K562 (cell line): ENCODE measurements around the gene ZSWIM7. TPM values are rescaled to one million over a fixed set of nuclear protein-coding genes. Genes with fewer than 3 reads are reported as not detected.

Experiments used
- ATAC-seq: fragments of 200-7000 bp; cut with Tn5 transposase; 3 replicates; pipeline ENCODE4 v1.9.1; 2020; ENCODE audit warnings: moderate library complexity
- BruUV-seq: library from RNA; stranded (reverse); fragments of 400-500 nt; replicated peaks from 2 replicates; lab custom pipeline; 2021; lab: Mats Ljungman, UMichigan
- CTCF ChIA-PET: fragments of 300-600 bp; formaldehyde crosslinking; extraction: SDS; loops from one replicate; lab custom pipeline; 2021; ENCODE audit warnings: low intra/inter-chr PET ratio; lab: Yijun Ruan, JAX
- POLR2A ChIA-PET: fragments of 300-600, 350-650 bp; sonication (Branson Sonifier 250); formaldehyde crosslinking; extraction: SDS; loops from one replicate; lab custom pipeline; 2021; ENCODE audit warnings: antibody characterized with exemption, inconsistent platforms; lab: Yijun Ruan, JAX
- DNase-seq, 4 experiments: peaks; one replicate each; pipeline versions ENCODE4 v3.0.0 to v3.0.0-alpha.2; 2011 to 2018; ENCODE audit warnings: low spot score in 3 of 4, mixed read lengths in 3 of 4; ENCODE audit errors: extremely low read depth in 1 of 4
- FAIRE-seq: peaks from 2 replicates; lab custom pipeline; 2011; peaks lifted over from hg19 to GRCh38; lab: Jason Lieb, UNC
- H2AFZ ChIP-seq: 2 replicates; pipeline ENCODE4 v1.6.0; 2011; ENCODE audit warnings: low read depth, low read length, control low read depth, inconsistent platforms
- H3K27ac ChIP-seq: fragments of 200-600 bp; 3 replicates; pipeline ENCODE4 v1.8.0; 2011; ENCODE audit warnings: low read depth, mild to moderate bottlenecking, control low read depth, inconsistent platforms, low read length, moderate library complexity, mixed read lengths; ENCODE audit errors: extremely low read depth
- H3K27me3 ChIP-seq, 2 experiments: fragments of 300-600 bp in 1 of 2; 2 replicates in 1 of 2; 3 replicates in 1 of 2; pipeline versions ENCODE4 v1.6.0 to v1.8.0; 2011; ENCODE audit warnings: inconsistent platforms in 2 of 2, low read length in 2 of 2, mild to moderate bottlenecking in 1 of 2, mixed read lengths in 1 of 2, moderate library complexity in 1 of 2; ENCODE audit not compliant: control insufficient read depth in 2 of 2, insufficient read depth in 2 of 2
- H3K36me3 ChIP-seq: fragments of 300-600 bp; 3 replicates; pipeline ENCODE4 v1.8.0; 2011; ENCODE audit warnings: mild to moderate bottlenecking, low read length, inconsistent platforms; ENCODE audit not compliant: control insufficient read depth, insufficient read depth
- H3K4me1 ChIP-seq, 2 experiments: fragments of 200-600 bp in 1 of 2; replicated peaks in 1 of 2; 2 replicates in 1 of 2; 3 replicates in 1 of 2; pipeline versions ENCODE4 v1.5.1 to v1.8.0; 2011; ENCODE audit warnings: inconsistent platforms in 2 of 2, low read length in 2 of 2, mild to moderate bottlenecking in 1 of 2, mixed read lengths in 1 of 2, moderate library complexity in 1 of 2; ENCODE audit not compliant: control insufficient read depth in 2 of 2, insufficient read depth in 2 of 2
- H3K4me2 ChIP-seq: 2 replicates; pipeline ENCODE4 v1.6.1; 2011; ENCODE audit warnings: low read length, control low read depth, inconsistent platforms, mixed read lengths; ENCODE audit not compliant: insufficient read depth
- H3K4me3 ChIP-seq: fragments of 200-600 bp; sonication (generic), shearing (Covaris generic); 2 replicates; pipeline ENCODE4 v1.5.1; 2016; ENCODE audit warnings: control low read depth, inconsistent platforms
- H3K79me2 ChIP-seq: fragments of 200-600 bp; 3 replicates; pipeline ENCODE4 v1.8.0; 2011; ENCODE audit warnings: low read length, inconsistent platforms; ENCODE audit not compliant: control insufficient read depth, insufficient read depth
- H3K9ac ChIP-seq, 2 experiments: 2 replicates each; pipeline versions ENCODE4 v1.6.0 to v1.6.1; 2011; ENCODE audit warnings: low read depth in 2 of 2, low read length in 2 of 2, control low read depth in 1 of 2, inconsistent platforms in 1 of 2, mild to moderate bottlenecking in 1 of 2, mixed read lengths in 1 of 2; ENCODE audit not compliant: insufficient read depth in 1 of 2
- H3K9me1 ChIP-seq: one replicate; pipeline ENCODE4 v1.6.0; 2011; ENCODE audit warnings: inconsistent platforms, mild to moderate bottlenecking, low read length, moderate library complexity; ENCODE audit not compliant: control insufficient read depth, insufficient read depth
- H3K9me3 ChIP-seq: replicated peaks from 2 replicates; pipeline ENCODE4 v1.5.1; 2011; ENCODE audit warnings: low read depth, low read length, inconsistent platforms; ENCODE audit not compliant: control insufficient read depth, insufficient read depth
- H4K20me1 ChIP-seq: replicated peaks from 2 replicates; pipeline ENCODE4 v1.6.1; 2011; ENCODE audit warnings: low read length, inconsistent platforms, mixed read lengths; ENCODE audit not compliant: control insufficient read depth, insufficient read depth
- CTCF ChIP-seq, 3 experiments: IDR thresholded peaks in 2 of 3; conservative IDR thresholded peaks in 1 of 3; 2 replicates each; pipeline ENCODE4 v1.5.1; 2011 to 2012; ENCODE audit warnings: low read length in 3 of 3, mild to moderate bottlenecking in 3 of 3, control low read depth in 2 of 3, improper control_type of control experiment in 1 of 3, inconsistent platforms in 1 of 3, low read depth in 1 of 3, mixed read lengths in 1 of 3, moderate library complexity in 1 of 3; ENCODE audit not compliant: insufficient read depth in 2 of 3
- SIN3A ChIP-seq, 2 experiments: fragments of 150-350 bp in 1 of 2; IDR thresholded peaks; 2 replicates each; pipeline ENCODE4 v1.6.1; 2011 to 2016; ENCODE audit warnings: borderline replicate concordance in 2 of 2, low read depth in 2 of 2, low read length in 2 of 2, mild to moderate bottlenecking in 2 of 2, moderate library complexity in 2 of 2; ENCODE audit not compliant: control insufficient read depth in 1 of 2
- WGBS: fragments of 100-300 bp; shearing (Covaris generic); methylation state at CpG from one replicate; pipeline ENCODE4 v1.1.6; 2016; ENCODE audit warnings: low coverage, mixed read lengths; ENCODE audit not compliant: insufficient coverage; ENCODE audit errors: missing lambda C conversion rate; 5-methylcytosine and 5-hydroxymethylcytosine counted together
- in situ Hi-C: fragments of 300-500 bp; cut with MboI; formaldehyde crosslinking; loops from 4 replicates; pipeline ENCODE4 v1.15.0; 2018; ENCODE audit warnings: inconsistent platforms, mixed read lengths
- intact Hi-C: fragments of 100-400 bp; cut with micrococcal nuclease; formaldehyde crosslinking; loops from 2 replicates; pipeline ENCODE4 v1.14.2; 2022
- polyA plus RNA-seq, 8 experiments: library from polyadenylated mRNA; depleted of rRNA in 4 of 8; stranded (reverse) in 5 of 8; unstranded in 3 of 8; fragments of >200 nt; fragmentation: Nextera tagmentation in 2 of 8; fragmentation: Illumina TruSeq in 1 of 8; extraction: Ambion mirVana in 2 of 8; extraction: Trizol in 1 of 8; gene quantifications; 2 replicates each; pipeline versions ENCODE4 v1.2.1 to v1.2.3, GENCODE V29; 2011 to 2014; ENCODE audit warnings: inconsistent platforms in 1 of 8, missing spikeins in 1 of 8
- total RNA-seq, 7 experiments: library from RNA; depleted of rRNA in 6 of 7; stranded (reverse); fragments of >200 nt in 6 of 7; fragmentation: Illumina TruSeq in 2 of 7; extraction: Trizol in 2 of 7; gene quantifications; 2 replicates each; pipeline versions ENCODE4 v1.2.1 to v1.2.3, GENCODE V29; 2011 to 2021; ENCODE audit warnings: low replicate concordance in 1 of 7

ZSWIM7 gene
- total and polyA plus RNA-seq, 9 of the 15 experiments (the other 6 are each of a cell fraction or from before 2014, with no cell fraction given), result 5.9 to 18.7 (median 9.5) TPM

GRCh38 chr17:15977894-15978293 lies 21.6 kb downstream of the ZSWIM7 start:
- H3K9ac ChIP-seq, result no peak overlapping the region
- H3K4me2 ChIP-seq, result no peak overlapping the region
- intact Hi-C loops (no loop called here), in situ Hi-C loops (no loop called here)
- POLR2A ChIA-PET, result no interaction called here
- no peaks in the 10 kb centered on the region for H3K9me3 ChIP-seq
- H3K27ac ChIP-seq, result no peak overlapping the region
- H3K4me1 ChIP-seq, result peaks cover 23 to 37% of the 10 kb centered on the region in 2 experiments; a peak in 4 of 5 replicates
- peaks cover 41% of the 10 kb centered on the region; the same call in 2 of the 3 replicates for H3K36me3 ChIP-seq
- no TSS peak for BruUV-seq
- DNase-seq (no peak), FAIRE-seq (no peak), ATAC-seq (no peak)
- no peaks in the 10 kb centered on the region for H3K9me1 ChIP-seq
- CTCF ChIA-PET, result no interaction called here
- H4K20me1 ChIP-seq, result no peaks in the 10 kb centered on the region
- H3K27me3 ChIP-seq, result no peaks in the 10 kb centered on the region
- peaks cover 17% of the 10 kb centered on the region for H3K79me2 ChIP-seq
- whole genome bisulfite sequencing, result 84% methylated on average over 2 of the region's 2 CpGs
- TF ChIP-seq CTCF (IDR thresholded peaks at IDR 0.05 in 2 of 3, conservative IDR thresholded peaks at IDR 0.05 in 1 of 3; ENCODE audit: insufficient read depth in 2 of 3, low read depth in 1 of 3, low read length in 3 of 3) (0 out of 6 replicates have a peak, but pooled peaks of 1 of the 3 experiments have one; percentile 0), SIN3A (IDR thresholded peaks at IDR 0.05; ENCODE audit: borderline replicate concordance in 2 of 2, control insufficient read depth in 1 of 2, low read depth in 2 of 2, low read length in 2 of 2) (no peak)
- H2AFZ ChIP-seq, result no peak overlapping the region
- no peak overlapping the region for H3K4me3 ChIP-seq
